AG09309 (cell line): ENCODE results near the gene KCNT2.

ENCODE experiments used
- DNase-seq: peaks from one replicate; pipeline ENCODE4 v3.0.0-alpha.2; 2010; ENCODE audit warnings: low read depth
- H3K4me3 ChIP-seq: 2 replicates; pipeline ENCODE4 v1.5.1; 2011; ENCODE audit warnings: mild to moderate bottlenecking, low read depth, low read length, moderate library complexity; ENCODE audit not compliant: control insufficient read depth
- CTCF ChIP-seq: IDR thresholded peaks from 2 replicates; pipeline ENCODE4 v1.5.1; 2011; ENCODE audit warnings: mild to moderate bottlenecking, low read depth, low read length, inconsistent platforms; ENCODE audit not compliant: insufficient read depth, control insufficient read depth; ENCODE audit errors: missing control alignments

The KCNT2 gene

GRCh38 chr1:196207612-196208217 lies 400.5 kb downstream of the KCNT2 start:
- DNase-seq = no peak
- H3K4me3 ChIP-seq = no peak overlapping the region
- TF ChIP-seq CTCF = no peak

GRCh38 chr1:196205882-196206281 lies 402.4 kb downstream of the KCNT2 start:
- no peak for TF ChIP-seq CTCF
- no peak overlapping the region for H3K4me3 ChIP-seq
- DNase-seq = no peak

GRCh38 chr1:196196486-196196885 lies 411.8 kb downstream of the KCNT2 start:
- no peak for DNase-seq
- H3K4me3 ChIP-seq = no peak overlapping the region
- no peak for TF ChIP-seq CTCF

- H3K4me3 ChIP-seq = no peak overlapping the region
- DNase-seq = no peak
- TF ChIP-seq CTCF = no peak
These were observed 414.2 kb downstream of the KCNT2 start for GRCh38 chr1:196193896-196194559.

GRCh38 chr1:196183941-196184340 lies 424.3 kb downstream of the KCNT2 start:
- TF ChIP-seq CTCF = no peak
- peak; percentile 7 for DNase-seq

GRCh38 chr1:196181594-196181878 lies 426.7 kb downstream of the KCNT2 start:
- H3K4me3 ChIP-seq = no peak overlapping the region
- no peak for TF ChIP-seq CTCF
- no peak for DNase-seq

More at GRCh38 chr1:196183941-196184340, 424.3 kb downstream of the KCNT2 start:
- no peak overlapping the region for H3K4me3 ChIP-seq
